Fibroblast of mammary gland (primary cell): Measurements from ENCODE around the gene TIPIN.

Experiments
- DNase-seq: peaks from one replicate; pipeline ENCODE4 v3.0.0-alpha.2; 2010; ENCODE audit warnings: low read depth
- H3K4me3 ChIP-seq: 2 replicates; pipeline ENCODE4 v1.5.1; 2011; ENCODE audit warnings: low read depth, mild to moderate bottlenecking, low read length, moderate library complexity; ENCODE audit not compliant: control insufficient read depth
- TF ChIP-seq, protein P1 (sequence below): conservative IDR thresholded peaks from 2 replicates; pipeline ENCODE4 v1.5.1; 2011; ENCODE audit warnings: low read depth, low read length, inconsistent platforms; ENCODE audit not compliant: control insufficient read depth, insufficient read depth

TIPIN gene

DNA sequence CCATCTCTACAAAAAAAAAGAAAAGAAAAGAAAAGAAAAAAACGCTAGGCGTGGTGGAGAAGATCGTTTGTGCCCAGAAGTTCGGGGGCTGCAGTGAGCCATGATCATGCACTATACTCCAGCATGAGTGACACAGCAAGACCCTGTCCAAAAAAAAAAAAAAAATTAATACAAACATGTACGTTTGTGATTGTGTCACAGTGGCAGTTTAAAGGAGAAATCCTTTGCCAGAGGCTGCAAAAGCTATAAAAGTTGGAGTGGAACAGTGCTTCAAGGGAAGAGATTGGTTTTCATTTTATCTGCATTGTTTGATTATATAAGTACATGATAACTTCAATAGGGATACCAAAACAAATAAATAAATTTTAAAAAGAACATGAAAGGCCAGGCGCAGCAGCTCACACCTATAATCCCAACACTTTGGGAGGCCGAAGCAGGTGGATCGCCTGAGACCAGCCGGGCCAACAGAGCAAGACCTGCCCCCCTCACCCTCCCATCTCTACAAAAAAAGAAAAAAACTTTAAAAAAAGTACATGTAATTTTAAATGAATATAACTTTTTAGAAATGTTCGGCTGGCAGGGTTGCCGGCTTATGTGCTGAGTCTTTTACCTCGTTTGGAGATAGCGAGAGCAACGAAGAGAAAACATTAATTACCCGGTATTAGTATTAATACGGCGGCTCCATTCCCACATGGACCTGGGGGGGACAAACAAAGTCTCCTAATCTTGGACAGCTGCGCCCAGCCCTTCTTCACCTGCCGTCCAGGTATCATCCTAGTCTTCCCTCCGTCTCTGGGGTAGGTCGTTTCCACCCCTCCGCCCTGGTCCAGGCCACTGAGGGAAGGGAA lies 63.7 kb downstream of the TIPIN start:
- H3K4me3 ChIP-seq: peak overlapping the region; percentile 65
- TF ChIP-seq, protein P1, sequence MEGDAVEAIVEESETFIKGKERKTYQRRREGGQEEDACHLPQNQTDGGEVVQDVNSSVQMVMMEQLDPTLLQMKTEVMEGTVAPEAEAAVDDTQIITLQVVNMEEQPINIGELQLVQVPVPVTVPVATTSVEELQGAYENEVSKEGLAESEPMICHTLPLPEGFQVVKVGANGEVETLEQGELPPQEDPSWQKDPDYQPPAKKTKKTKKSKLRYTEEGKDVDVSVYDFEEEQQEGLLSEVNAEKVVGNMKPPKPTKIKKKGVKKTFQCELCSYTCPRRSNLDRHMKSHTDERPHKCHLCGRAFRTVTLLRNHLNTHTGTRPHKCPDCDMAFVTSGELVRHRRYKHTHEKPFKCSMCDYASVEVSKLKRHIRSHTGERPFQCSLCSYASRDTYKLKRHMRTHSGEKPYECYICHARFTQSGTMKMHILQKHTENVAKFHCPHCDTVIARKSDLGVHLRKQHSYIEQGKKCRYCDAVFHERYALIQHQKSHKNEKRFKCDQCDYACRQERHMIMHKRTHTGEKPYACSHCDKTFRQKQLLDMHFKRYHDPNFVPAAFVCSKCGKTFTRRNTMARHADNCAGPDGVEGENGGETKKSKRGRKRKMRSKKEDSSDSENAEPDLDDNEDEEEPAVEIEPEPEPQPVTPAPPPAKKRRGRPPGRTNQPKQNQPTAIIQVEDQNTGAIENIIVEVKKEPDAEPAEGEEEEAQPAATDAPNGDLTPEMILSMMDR: no peak
- DNase-seq: no peak

DNA sequence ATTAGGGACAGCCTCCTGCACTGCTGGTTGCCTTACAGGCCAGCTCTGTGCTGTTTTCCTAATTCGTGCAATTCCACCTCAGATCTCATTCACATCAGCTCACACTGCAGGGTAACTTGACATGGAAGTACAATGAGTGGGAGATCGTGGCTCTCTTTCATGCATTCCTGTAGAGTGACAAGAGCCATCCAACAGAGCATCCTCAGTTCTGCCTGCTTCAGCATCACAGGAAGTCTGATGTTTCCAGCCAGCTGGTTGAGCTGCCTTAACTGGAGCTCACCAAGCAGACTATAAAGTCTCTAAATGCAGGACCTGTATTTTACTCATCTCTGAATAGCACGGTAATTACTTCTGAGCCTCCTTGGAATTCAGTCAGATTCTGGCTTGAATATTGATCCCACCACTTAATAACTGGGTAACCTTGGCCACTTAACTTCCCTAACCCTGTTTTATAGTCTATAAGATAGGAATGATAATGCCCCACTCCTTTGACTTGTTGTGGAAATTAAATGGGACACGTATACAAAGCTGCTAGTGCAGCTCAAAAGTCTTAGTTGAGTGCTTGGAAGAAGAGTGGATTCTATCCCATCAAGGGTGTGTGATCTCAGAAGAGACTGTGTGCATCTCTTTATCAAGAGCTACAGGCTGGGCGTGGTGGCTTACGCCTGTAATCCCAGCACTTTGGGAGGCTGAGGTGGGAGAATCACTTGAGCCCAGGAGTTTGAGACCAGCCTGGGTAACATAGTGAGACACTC lies 64.5 kb downstream of the TIPIN start:
- DNase-seq: no peak
- TF ChIP-seq, protein P1: no peak
- no peak overlapping the region for H3K4me3 ChIP-seq

GRCh38 chr15:66290518-66290917 lies 66.0 kb downstream of the TIPIN start:
- TF ChIP-seq, protein P1: no peak
- DNase-seq: no peak
- no peak overlapping the region for H3K4me3 ChIP-seq

DNA sequence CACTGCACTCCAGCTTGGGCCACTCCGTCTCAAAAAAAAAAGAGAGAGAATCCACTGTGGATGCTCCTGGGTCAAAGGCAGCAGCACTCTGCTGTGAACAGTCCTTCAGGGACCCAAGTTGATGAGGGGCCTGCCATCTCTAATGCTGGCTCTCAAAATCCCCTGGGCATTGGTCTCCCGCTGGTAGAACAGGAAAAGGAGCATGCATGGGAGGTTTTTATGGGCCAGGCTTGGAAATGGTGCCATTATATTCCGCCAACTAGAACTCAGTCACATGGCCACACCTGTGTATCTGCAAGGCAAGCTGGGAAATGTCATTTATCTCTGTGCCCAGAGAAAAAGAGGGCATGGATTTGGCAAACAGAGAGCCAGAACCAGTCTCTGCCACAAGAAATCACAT lies 66.5 kb downstream of the TIPIN start:
- no peak for DNase-seq
- H3K4me3 ChIP-seq: no peak overlapping the region
- TF ChIP-seq, protein P1: no peak

- H3K4me3 ChIP-seq: no peak overlapping the region
- TF ChIP-seq, protein P1: no peak
- peak; percentile 45 for DNase-seq
These were observed 67.8 kb downstream of the TIPIN start for GRCh38 chr15:66288551-66289185.

GRCh38 chr15:66288093-66288492 lies 68.4 kb downstream of the TIPIN start:
- H3K4me3 ChIP-seq: no peak overlapping the region
- DNase-seq: no peak
- TF ChIP-seq, protein P1: no peak
